HG03064 (cell line): Measurements from ENCODE around the gene PMEPA1.

ENCODE experiments used
- ATAC-seq: cut with Tn5 transposase; IDR thresholded peaks from one replicate; pipeline ENCODE4 v1.9.1; 2021; ENCODE audit warnings: low read depth; ENCODE audit not compliant: unreplicated experiment

Gene PMEPA1

GRCh38 chr20:57737349-57737748 is 27.5 kb upstream of the PMEPA1 start:
- no peak for ATAC-seq

DNA sequence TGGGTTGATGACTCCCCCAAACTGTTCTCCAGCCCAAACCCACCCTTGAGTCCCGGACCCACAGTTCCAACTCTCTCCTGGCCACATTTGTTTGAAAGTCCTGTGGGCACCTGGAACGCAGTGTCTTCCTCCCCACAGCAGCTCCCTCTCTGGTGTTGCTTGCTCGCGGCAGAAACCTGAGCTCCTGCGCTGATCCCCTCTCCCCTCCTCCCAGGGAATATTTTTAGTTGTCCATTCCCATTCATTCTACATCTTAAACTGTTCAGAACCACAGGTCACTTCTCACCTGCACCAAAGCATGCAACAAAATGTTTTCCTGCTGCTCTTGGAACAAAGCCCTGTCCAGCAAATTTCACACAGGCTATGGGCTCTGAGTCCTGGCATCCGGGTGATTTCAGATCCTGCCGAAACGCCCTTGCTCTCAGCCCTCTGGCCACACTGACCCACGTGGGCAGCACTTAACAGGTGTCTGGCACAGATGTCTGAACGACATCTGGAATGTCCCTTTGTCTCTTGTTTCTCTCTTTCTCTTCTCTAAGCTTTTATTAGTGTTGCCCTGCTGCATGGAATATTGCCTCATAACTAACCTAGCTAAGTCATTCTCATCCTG is 27.0 kb upstream of the PMEPA1 start:
- no peak for ATAC-seq

DNA sequence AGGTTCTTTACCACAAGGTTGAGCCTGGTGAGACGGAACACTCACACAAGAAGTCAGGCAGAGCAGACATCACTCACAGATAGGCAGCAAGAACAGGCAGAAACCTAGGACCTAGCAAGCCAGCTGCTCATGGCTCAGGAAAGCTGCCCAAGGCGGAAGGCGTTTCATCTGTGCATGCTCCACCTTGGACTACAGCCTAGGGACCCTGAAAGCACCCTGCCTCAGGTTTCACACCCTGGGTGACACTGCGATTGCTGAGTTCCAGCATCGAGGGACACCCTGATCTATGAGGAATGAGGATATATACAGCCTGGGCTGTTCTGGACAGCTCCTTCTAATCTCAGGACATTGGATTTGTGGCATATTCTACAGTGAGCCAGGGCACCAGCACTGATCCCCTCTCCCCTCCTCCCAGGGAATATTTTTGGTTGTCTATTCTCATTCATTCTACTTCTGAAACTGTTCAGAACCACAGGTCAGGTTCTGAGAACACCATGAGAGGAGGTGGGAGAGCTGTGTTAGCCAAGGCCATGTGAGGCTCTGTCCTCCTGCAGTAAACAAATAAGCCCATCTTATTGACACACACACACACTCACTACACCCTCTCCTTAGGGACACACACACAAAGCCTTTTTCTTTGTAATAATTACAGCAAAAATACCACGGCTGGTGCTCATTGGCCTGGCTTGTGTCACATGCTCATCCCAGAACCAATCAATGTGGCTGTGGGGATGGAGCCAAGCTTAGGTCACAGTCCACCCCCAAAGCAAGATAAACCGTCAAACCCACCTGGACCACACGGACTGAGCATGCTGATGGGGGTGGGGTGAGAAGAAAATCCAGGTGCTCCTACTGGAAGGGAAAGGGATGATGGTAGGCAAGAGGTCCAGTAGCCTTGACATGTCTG is 26.3 kb upstream of the PMEPA1 start:
- no peak for ATAC-seq

DNA sequence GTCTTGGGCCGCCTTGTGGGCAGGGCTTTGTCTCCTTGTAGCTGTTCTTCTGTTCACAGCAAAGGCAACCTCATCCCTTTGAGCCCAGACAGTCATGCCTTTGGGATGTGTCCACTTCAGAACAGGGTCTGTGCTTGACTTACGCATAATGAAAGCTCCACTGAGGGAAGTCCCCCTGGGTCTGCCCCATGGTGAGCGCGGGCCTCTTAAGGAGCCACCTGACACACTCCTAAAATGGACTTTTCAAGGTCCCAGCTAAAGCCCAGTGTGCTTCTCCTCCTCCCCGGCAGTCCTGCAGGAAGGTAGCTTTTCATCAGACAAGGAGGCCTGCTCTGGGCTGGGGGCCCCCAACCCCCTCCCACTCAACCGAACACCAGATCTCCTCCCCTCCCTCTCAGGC is 24.9 kb upstream of the PMEPA1 start:
- ATAC-seq = no peak

DNA sequence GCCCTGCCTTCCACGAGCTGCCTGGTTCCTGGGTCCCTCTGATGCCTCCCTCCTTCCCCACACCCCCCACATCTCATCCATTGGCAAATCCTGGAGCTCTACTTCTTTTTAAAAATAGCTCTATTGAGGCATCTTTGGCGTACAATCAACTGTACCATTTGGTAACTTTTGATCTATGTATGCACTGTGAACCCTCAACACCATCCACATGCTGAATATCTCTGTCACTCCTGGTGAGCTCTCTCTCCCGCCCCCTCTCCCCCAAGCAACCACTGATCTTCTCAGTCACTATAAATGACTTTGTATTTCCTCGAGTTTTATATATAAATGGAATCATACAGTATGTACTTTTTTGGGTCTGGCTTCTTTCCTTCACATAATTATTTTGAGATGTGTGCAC is 22.4 kb upstream of the PMEPA1 start:
- no peak for ATAC-seq

DNA sequence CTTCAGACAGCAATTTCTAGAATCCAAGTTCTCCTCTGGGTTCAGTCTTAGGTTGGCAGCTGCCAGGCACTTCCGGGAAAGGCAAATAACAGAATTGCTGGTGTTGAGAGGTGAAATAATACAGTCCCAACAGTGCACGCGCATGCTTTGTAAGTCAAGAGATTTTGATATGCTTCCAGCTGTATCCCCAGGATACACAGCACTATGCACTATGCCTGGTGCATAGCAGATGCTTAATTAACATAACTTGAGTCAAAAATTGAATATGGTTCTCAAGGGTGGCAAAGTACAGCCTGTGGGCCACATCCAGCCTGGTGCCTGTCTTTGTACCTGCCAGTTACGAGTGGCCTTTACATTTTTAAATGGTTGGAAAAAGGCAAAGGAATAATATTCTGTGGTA is 18.9 kb upstream of the PMEPA1 start:
- no peak for ATAC-seq

DNA sequence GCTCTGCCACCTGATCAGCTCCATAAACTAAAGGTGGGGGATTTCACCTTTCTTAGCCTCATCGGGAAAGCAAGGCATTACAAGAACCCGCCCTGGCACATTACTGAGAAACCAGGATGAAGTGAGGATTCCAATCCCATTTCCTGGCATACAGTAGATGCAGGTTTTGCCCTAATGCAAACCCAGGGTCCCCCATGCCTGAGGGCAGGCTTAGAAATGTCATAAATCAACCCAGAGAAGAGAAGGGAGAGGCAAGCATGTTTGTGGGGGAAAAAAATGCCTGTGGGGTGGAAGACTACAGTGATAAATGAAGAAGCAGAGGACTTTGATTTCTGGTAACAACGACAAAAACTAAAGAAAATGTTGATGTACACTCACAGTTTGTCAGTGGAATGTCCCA is 18.0 kb upstream of the PMEPA1 start:
- ATAC-seq = no peak

DNA sequence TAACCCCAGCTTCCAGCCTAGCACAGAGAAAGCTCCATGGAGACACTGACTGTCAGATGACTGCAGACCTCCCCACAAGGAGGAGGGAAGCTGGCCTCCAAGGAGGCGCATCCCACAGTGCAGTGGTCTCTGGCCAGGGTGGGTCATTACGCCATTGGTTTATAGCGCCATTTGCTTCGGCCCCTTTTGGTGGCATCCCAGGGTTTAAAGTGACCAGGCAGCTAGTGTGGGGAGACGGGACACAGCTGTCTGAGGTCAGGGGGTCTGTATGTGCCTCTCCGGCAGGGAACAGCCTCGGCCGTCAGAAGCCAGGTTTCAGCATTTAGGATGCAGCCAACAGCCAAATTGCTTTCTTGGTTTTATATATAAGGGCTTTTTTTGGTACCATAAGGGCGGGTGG is 15.8 kb upstream of the PMEPA1 start:
- no peak for ATAC-seq

DNA sequence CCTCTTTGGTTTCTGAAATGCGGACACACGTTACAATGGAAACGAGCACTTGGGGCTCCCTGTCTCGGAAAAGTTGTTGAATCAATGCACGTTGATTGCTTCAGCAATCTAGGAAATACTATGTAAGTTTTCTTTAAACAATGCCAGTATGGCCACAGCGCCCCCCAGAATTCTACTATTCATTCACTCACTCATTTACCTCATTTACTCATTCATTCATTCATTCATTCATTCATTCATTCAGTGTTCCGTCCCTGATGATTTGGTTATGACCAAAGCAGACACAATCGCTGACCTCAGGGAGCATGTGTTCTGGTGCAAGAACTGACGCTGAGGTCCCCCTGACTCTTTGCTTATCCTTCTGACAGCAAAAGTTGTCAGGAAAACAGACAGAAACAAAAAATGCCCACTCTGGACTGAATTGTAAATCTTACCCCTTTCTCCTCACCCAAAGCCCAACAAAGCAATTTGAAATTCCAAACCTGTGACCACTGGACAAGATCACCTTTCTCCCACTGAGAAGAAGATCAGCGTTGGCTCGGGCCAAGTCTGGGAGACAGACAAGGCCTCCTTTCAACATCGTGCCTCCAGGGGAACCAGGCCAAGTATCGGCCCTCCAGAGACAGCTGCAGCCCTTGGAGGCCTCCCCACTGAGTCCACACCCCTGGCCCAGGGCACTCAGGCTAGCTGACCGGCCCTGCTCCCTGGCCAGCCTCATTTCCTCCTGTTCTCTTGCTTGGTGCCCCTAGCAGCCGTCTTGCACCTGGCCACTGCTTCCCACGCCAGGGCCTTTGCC is 15.0 kb upstream of the PMEPA1 start:
- no peak for ATAC-seq

DNA sequence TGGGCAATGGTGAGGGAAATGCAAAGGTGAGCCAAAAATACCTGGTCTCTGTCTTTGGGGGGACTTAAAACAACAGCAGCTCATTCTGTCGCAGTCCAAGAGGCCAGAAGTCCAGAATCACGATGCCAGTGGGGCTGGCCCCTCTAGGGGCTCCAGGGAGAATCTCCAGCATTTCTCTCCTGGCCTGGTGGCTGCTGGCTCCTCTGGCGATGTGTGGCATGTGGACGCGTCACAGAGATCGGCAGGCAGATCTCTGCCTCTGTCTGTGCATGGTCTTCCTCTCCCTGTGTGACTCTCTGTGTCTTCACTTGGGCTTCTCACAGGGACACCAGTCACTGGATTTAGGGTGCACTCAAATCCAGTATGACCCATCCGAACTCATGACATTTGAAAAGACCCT is 14.0 kb upstream of the PMEPA1 start:
- ATAC-seq = no peak

GRCh38 chr20:57719951-57720350 is 10.1 kb upstream of the PMEPA1 start:
- no peak for ATAC-seq

DNA sequence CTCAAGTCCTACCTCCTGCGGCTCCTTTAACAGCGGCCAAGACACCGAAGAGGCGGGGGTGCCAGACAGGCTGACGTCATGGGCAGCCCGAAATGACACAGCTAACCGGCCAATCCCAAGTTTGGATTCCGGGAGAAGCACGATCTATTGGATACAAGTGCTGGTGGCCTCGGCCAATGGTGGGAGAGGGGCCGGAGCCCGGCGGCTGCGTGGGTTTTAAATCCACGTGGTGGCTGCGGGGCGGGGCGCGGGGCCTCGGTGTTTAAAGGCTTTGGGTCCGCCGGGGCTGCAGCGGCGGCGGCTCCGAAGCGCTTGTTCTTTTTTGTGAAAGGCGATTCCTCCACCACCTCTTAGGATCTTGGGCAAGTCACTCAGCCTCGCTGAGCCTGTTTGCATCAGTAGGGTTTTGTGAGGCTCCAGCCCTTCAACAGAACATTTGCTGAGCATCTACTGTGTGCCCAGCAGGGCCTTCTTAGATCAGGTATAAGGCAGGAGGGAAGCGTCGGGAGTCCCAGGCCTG is 8.7 kb upstream of the PMEPA1 start:
- ATAC-seq = peak; percentile 86

GRCh38 chr20:57717797-57718196 is 8.0 kb upstream of the PMEPA1 start:
- no peak for ATAC-seq

DNA sequence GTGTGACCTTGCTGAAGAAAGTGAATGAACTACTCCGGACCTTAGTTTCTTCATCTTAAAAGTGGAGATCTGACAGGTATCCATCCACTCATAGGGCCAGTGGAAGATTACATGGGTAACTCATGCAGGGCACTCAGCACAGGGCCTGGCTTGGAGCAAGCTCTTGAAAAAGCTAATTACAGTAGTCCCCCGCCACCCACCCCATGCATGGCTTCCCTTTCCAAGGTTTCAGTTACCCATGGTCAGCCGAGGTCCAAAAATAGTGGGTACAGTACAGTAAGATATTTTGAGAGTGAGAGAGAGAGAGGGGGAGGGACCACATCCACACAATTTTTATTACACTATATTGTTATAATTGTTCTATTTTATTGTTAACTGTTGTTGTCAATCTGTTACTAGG is 7.1 kb upstream of the PMEPA1 start:
- ATAC-seq = no peak

DNA sequence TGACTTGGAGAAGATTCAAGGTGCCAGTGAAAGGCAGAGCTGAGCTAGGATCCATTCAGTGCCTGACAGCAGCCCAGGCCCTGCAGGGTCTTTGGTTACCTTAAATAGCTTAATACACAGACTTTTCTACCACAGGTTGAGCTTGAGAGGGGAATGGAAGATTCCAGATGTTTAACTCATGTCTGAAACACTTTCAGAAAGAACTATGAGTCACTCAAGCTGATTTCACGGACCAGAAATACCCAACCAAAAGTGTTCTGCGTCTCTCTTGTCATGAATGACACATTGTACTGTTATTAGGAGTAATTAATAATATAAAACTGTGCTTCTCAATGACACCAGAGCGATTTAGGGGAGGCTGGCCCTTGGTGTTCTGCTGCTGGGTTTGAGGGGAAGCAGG is 6.4 kb upstream of the PMEPA1 start:
- no peak for ATAC-seq

- ATAC-seq = no peak
These were observed 5.6 kb upstream of the PMEPA1 start for GRCh38 chr20:57715268-57715904.

GRCh38 chr20:57714409-57715267 is 4.8 kb upstream of the PMEPA1 start:
- no peak for ATAC-seq

DNA sequence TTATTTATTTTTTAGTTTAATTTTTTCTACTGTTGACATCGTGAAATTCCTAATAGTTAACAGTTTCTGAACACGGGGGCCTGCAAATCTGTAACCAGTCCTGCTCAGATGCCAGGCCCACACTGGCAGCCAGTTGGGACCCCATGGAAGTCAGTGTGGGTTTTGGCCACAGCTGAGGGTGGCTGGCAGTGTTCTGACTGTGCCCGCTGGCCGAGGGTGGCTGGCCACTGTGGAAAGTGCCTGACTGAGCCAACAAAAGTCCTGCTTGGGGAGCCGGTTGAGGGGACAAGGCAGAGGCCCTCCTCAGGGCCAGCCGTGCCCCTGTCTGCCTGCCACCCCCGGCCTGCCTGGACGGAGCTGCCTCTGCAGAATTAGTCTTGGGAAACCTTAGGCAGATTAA is 4.1 kb upstream of the PMEPA1 start:
- ATAC-seq = no peak

GRCh38 chr20:57713505-57713903 is 3.7 kb upstream of the PMEPA1 start:
- no peak for ATAC-seq
